Prostate gland (tissue), 2 donors: ENCODE data around the gene GRHL1.

Experiments used
- CTCF ChIP-seq, 4 experiments: fragments of 200-600 bp in 2 of 4; fragments of 450-650 bp in 2 of 4; sonication (generic) in 2 of 4; IDR thresholded peaks; 1 replicate in 3 of 4; 2 replicates in 1 of 4; pipeline ENCODE4 v1.5.1; 2016 to 2019; ENCODE audit warnings: antibody characterized with exemption in 4 of 4, mild to moderate bottlenecking in 2 of 4, moderate library complexity in 2 of 4
- POLR2A ChIP-seq: fragments of 450-650 bp; IDR thresholded peaks from one replicate; pipeline ENCODE4 v1.6.1; 2016; ENCODE audit warnings: antibody characterized with exemption, mild to moderate bottlenecking
- POLR2AphosphoS5 ChIP-seq: sonication (generic); formaldehyde crosslinking; IDR thresholded peaks from one replicate; pipeline ENCODE4 v1.6.1; 2017; ENCODE audit warnings: antibody characterized with exemption

- TF ChIP-seq CTCF (IDR thresholded peaks at IDR 0.05) = no peak
- TF ChIP-seq POLR2AphosphoS5 = no peak
- TF ChIP-seq POLR2A = no peak
These were observed 2.1 kb upstream of the GRHL1 start for GRCh38 chr2:9949239-9949991.
